ENCODE data around the gene ANKRD12. TPM values are rescaled to one million over a fixed set of nuclear protein-coding genes. Genes with fewer than 3 reads are reported as not detected.

The ANKRD12 gene
- total RNA-seq, 1 experiment from 2014 or later, result 43.4 TPM

DNA sequence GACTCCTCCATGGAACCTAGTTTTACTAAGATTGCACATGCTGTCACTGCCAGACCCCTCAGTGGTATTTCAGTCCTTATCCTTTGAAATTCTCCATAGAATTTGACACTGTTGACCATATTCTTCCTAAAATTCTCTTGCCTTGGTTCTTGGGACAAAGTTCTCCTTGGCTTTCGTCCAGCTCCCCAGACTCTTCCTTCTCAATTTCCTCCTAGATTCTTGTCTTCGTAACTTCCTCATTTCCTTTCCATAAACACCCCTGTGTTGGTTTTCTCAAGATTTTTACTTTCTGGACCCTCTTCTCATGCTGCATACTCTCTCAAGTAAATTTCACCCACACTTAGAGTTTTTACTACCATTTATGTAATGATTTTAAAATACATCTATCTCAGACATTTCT is 101.4 kb downstream of the ANKRD12 start:
- TF ChIP-seq NFYB (CRISPR knock-in tag; conservative IDR thresholded peaks at IDR 0.05; ENCODE audit: low read depth) (no peak), ZNF423 (CRISPR knock-in tag; IDR thresholded peaks at IDR 0.05) (no peak), HMGA2 (CRISPR knock-in tag; IDR thresholded peaks at IDR 0.05) (no peak), ELF4 (CRISPR knock-in tag; IDR thresholded peaks at IDR 0.05; ENCODE audit: low read depth) (no peak), EMX1 (CRISPR knock-in tag; IDR thresholded peaks at IDR 0.05) (no peak), ZNF396 (CRISPR knock-in tag; IDR thresholded peaks at IDR 0.05; ENCODE audit: borderline replicate concordance) (no peak), JAZF1 (CRISPR knock-in tag; IDR thresholded peaks at IDR 0.05) (no peak)
- TF ChIP-seq, protein P1, sequence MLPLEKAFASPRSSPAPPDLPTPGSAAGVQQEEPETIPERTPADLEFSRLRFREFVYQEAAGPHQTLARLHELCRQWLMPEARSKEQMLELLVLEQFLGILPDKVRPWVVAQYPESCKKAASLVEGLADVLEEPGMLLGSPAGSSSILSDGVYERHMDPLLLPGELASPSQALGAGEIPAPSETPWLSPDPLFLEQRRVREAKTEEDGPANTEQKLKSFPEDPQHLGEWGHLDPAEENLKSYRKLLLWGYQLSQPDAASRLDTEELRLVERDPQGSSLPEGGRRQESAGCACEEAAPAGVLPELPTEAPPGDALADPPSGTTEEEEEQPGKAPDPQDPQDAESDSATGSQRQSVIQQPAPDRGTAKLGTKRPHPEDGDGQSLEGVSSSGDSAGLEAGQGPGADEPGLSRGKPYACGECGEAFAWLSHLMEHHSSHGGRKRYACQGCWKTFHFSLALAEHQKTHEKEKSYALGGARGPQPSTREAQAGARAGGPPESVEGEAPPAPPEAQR (CRISPR knock-in tag; IDR thresholded peaks at IDR 0.05), result no peak
- TF ChIP-seq, protein P2, sequence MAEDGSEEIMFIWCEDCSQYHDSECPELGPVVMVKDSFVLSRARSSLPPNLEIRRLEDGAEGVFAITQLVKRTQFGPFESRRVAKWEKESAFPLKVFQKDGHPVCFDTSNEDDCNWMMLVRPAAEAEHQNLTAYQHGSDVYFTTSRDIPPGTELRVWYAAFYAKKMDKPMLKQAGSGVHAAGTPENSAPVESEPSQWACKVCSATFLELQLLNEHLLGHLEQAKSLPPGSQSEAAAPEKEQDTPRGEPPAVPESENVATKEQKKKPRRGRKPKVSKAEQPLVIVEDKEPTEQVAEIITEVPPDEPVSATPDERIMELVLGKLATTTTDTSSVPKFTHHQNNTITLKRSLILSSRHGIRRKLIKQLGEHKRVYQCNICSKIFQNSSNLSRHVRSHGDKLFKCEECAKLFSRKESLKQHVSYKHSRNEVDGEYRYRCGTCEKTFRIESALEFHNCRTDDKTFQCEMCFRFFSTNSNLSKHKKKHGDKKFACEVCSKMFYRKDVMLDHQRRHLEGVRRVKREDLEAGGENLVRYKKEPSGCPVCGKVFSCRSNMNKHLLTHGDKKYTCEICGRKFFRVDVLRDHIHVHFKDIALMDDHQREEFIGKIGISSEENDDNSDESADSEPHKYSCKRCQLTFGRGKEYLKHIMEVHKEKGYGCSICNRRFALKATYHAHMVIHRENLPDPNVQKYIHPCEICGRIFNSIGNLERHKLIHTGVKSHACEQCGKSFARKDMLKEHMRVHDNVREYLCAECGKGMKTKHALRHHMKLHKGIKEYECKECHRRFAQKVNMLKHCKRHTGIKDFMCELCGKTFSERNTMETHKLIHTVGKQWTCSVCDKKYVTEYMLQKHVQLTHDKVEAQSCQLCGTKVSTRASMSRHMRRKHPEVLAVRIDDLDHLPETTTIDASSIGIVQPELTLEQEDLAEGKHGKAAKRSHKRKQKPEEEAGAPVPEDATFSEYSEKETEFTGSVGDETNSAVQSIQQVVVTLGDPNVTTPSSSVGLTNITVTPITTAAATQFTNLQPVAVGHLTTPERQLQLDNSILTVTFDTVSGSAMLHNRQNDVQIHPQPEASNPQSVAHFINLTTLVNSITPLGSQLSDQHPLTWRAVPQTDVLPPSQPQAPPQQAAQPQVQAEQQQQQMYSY (CRISPR knock-in tag; IDR thresholded peaks at IDR 0.05), result no peak
- TF ChIP-seq, protein P3, sequence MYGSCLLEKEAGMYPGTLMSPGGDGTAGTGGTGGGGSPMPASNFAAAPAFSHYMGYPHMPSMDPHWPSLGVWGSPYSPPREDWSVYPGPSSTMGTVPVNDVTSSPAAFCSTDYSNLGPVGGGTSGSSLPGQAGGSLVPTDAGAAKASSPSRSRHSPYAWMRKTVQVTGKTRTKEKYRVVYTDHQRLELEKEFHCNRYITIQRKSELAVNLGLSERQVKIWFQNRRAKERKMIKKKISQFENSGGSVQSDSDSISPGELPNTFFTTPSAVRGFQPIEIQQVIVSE (CRISPR knock-in tag; IDR thresholded peaks at IDR 0.05; ENCODE audit: borderline replicate concordance), result no peak
- TF ChIP-seq, protein P4, sequence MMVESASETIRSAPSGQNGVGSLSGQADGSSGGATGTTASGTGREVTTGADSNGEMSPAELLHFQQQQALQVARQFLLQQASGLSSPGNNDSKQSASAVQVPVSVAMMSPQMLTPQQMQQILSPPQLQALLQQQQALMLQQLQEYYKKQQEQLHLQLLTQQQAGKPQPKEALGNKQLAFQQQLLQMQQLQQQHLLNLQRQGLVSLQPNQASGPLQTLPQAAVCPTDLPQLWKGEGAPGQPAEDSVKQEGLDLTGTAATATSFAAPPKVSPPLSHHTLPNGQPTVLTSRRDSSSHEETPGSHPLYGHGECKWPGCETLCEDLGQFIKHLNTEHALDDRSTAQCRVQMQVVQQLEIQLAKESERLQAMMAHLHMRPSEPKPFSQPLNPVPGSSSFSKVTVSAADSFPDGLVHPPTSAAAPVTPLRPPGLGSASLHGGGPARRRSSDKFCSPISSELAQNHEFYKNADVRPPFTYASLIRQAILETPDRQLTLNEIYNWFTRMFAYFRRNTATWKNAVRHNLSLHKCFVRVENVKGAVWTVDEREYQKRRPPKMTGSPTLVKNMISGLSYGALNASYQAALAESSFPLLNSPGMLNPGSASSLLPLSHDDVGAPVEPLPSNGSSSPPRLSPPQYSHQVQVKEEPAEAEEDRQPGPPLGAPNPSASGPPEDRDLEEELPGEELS (CRISPR knock-in tag; IDR thresholded peaks at IDR 0.05), result no peak
- TF ChIP-seq, protein P5, sequence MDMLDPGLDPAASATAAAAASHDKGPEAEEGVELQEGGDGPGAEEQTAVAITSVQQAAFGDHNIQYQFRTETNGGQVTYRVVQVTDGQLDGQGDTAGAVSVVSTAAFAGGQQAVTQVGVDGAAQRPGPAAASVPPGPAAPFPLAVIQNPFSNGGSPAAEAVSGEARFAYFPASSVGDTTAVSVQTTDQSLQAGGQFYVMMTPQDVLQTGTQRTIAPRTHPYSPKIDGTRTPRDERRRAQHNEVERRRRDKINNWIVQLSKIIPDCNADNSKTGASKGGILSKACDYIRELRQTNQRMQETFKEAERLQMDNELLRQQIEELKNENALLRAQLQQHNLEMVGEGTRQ (CRISPR knock-in tag; IDR thresholded peaks at IDR 0.05), result no peak
- Mint-ChIP-seq H3K4me1 (peaks cover 16% of the 10 kb centered on the region), H3K27ac (no peak overlapping the region), H3K27me3 (ENCODE audit: low read depth) (no peaks in the 10 kb centered on the region), H3K36me3 (peaks cover 7% of the 10 kb centered on the region), H3K9me3 (peaks cover 4% of the 10 kb centered on the region; the same call in 1 of the 2 replicates), H3K4me3 (no peak overlapping the region)
- CTCF ChIA-PET, result interaction anchor here (1.0 kb wide), 1 partner anchor 96 kb away, joined by 4 read pairs; no protein-coding TSS in a partner anchor
- POLR2A ChIA-PET, result no interaction called here
- ATAC-seq (no peak), DNase-seq (ENCODE audit: low spot score) (no peak)

DNA sequence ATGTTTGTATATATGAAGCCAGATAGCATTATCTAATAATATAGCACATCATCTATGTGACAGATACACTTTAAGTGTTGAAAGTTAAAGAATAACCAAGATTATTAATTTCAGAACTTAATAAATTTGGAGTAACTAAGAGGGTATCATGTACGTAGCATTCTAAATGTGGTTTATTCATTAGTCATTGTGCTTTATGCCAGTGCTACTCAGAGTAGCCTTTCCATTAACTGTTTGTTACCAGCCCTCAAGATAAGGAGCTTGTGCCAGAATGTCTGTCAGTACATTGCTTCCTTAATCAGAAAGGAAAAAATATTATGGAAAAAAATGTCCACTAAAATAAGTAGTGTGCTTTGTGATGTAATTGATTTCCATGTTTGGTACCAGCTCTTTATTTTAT is 103.1 kb downstream of the ANKRD12 start:
- no peaks in the 10 kb centered on the region for H3K27me3 Mint-ChIP-seq (ENCODE audit: low read depth)
- peaks cover 26% of the 10 kb centered on the region for H3K4me1 Mint-ChIP-seq
- CTCF ChIA-PET, result interaction anchor here (1.3 kb wide), 1 partner anchor 12 kb away, joined by 3 read pairs; no protein-coding TSS in a partner anchor
- peaks cover 10% of the 10 kb centered on the region for H3K36me3 Mint-ChIP-seq
- TF ChIP-seq, protein P6, sequence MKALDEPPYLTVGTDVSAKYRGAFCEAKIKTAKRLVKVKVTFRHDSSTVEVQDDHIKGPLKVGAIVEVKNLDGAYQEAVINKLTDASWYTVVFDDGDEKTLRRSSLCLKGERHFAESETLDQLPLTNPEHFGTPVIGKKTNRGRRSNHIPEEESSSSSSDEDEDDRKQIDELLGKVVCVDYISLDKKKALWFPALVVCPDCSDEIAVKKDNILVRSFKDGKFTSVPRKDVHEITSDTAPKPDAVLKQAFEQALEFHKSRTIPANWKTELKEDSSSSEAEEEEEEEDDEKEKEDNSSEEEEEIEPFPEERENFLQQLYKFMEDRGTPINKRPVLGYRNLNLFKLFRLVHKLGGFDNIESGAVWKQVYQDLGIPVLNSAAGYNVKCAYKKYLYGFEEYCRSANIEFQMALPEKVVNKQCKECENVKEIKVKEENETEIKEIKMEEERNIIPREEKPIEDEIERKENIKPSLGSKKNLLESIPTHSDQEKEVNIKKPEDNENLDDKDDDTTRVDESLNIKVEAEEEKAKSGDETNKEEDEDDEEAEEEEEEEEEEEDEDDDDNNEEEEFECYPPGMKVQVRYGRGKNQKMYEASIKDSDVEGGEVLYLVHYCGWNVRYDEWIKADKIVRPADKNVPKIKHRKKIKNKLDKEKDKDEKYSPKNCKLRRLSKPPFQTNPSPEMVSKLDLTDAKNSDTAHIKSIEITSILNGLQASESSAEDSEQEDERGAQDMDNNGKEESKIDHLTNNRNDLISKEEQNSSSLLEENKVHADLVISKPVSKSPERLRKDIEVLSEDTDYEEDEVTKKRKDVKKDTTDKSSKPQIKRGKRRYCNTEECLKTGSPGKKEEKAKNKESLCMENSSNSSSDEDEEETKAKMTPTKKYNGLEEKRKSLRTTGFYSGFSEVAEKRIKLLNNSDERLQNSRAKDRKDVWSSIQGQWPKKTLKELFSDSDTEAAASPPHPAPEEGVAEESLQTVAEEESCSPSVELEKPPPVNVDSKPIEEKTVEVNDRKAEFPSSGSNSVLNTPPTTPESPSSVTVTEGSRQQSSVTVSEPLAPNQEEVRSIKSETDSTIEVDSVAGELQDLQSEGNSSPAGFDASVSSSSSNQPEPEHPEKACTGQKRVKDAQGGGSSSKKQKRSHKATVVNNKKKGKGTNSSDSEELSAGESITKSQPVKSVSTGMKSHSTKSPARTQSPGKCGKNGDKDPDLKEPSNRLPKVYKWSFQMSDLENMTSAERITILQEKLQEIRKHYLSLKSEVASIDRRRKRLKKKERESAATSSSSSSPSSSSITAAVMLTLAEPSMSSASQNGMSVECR (CRISPR knock-in tag; IDR thresholded peaks at IDR 0.05; ENCODE audit: borderline replicate concordance), result no peak
- no peak for TF ChIP-seq CREB1 (CRISPR knock-in tag; IDR thresholded peaks at IDR 0.05)
- TF ChIP-seq, protein P7, sequence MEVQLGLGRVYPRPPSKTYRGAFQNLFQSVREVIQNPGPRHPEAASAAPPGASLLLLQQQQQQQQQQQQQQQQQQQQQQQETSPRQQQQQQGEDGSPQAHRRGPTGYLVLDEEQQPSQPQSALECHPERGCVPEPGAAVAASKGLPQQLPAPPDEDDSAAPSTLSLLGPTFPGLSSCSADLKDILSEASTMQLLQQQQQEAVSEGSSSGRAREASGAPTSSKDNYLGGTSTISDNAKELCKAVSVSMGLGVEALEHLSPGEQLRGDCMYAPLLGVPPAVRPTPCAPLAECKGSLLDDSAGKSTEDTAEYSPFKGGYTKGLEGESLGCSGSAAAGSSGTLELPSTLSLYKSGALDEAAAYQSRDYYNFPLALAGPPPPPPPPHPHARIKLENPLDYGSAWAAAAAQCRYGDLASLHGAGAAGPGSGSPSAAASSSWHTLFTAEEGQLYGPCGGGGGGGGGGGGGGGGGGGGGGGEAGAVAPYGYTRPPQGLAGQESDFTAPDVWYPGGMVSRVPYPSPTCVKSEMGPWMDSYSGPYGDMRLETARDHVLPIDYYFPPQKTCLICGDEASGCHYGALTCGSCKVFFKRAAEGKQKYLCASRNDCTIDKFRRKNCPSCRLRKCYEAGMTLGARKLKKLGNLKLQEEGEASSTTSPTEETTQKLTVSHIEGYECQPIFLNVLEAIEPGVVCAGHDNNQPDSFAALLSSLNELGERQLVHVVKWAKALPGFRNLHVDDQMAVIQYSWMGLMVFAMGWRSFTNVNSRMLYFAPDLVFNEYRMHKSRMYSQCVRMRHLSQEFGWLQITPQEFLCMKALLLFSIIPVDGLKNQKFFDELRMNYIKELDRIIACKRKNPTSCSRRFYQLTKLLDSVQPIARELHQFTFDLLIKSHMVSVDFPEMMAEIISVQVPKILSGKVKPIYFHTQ (CRISPR knock-in tag; IDR thresholded peaks at IDR 0.05), result no peak
- H3K9me3 Mint-ChIP-seq, result no peaks in the 10 kb centered on the region
- no peak overlapping the region for H3K4me3 Mint-ChIP-seq
- no peak for DNase-seq (ENCODE audit: low spot score)
- POLR2A ChIA-PET, result no interaction called here
- no peak overlapping the region for H3K27ac Mint-ChIP-seq
- no peak for ATAC-seq
